Measurements from ENCODE around the gene PTPN21. TPM values are rescaled to one million over a fixed set of nuclear protein-coding genes. Genes with fewer than 3 reads are reported as not detected.

PTPN21 gene
- total and polyA plus RNA-seq, 7 donors, result 4.7 to 27.3 (median 14.8) TPM

GRCh38 chr14:88551980-88552431, 2.8 kb downstream of the PTPN21 start:
- peak overlapping the region; percentile 91 for H3K4me3 ChIP-seq
- peaks cover 0 to 33% of the 10 kb centered on the region in 2 donors for H3K36me3 ChIP-seq (ENCODE audit: insufficient read depth in 1 of 2, low read depth in 1 of 2)
- no peaks in the 10 kb centered on the region for H3K27me3 ChIP-seq (ENCODE audit: insufficient read depth in 3 of 3, low read length in 2 of 3)
- no peak for TF ChIP-seq CTCF (IDR thresholded peaks at IDR 0.05)
- ATAC-seq (peak in 3 of 4 donors; percentile 16 to 44 (median 17)), DNase-seq (peak; percentile 21 to 56)
- H3K9me3 ChIP-seq, result no peaks in the 10 kb centered on the region
- intact Hi-C loops (cut with DNase I), result loop anchor here in 1 of 2 donors (10.0 kb wide), 1 partner anchor 1403 kb away; the partner anchor contains the start of genes EFCAB11 and TDP1
- peak overlapping the region; percentile 88 for H3K27ac ChIP-seq
- H3K4me1 ChIP-seq, result peaks cover 40% of the 10 kb centered on the region
- WGBS, 3 donors, result 1 to 3% (median 2%) methylated on average over 23 of the region's 23 CpGs

GRCh38 chr14:88551094-88551870, 3.5 kb downstream of the PTPN21 start:
- H3K36me3 ChIP-seq (ENCODE audit: insufficient read depth in 1 of 2, low read depth in 1 of 2), result peaks cover 2 to 39% of the 10 kb centered on the region in 2 donors
- H3K27ac ChIP-seq, result peak overlapping the region; percentile 88
- intact Hi-C loops (cut with DNase I), result loop anchor here in 1 of 2 donors (10.0 kb wide), 1 partner anchor 1404 kb away; the partner anchor contains the start of genes EFCAB11 and TDP1
- H3K27me3 ChIP-seq (ENCODE audit: insufficient read depth in 3 of 3, low read length in 2 of 3), result no peaks in the 10 kb centered on the region
- H3K9me3 ChIP-seq, result no peaks in the 10 kb centered on the region
- peaks cover 37% of the 10 kb centered on the region for H3K4me1 ChIP-seq
- WGBS, 3 donors, result 5 to 6% (median 6%) methylated on average over 50 of the region's 50 CpGs
- DNase-seq (peak; percentile 85 to 90), ATAC-seq (peak; percentile 83 to 90 (median 87))
- TF ChIP-seq CTCF (IDR thresholded peaks at IDR 0.05), result no peak
- peak overlapping the region; percentile 91 for H3K4me3 ChIP-seq

GRCh38 chr14:88550078-88550477, 4.7 kb downstream of the PTPN21 start:
- ATAC-seq (no peak), DNase-seq (no peak)
- H3K4me3 ChIP-seq, result no peak overlapping the region
- peaks cover 2 to 51% of the 10 kb centered on the region in 2 donors for H3K36me3 ChIP-seq (ENCODE audit: insufficient read depth in 1 of 2, low read depth in 1 of 2)
- 93 to 97% (median 96%) methylated on average over 15 of the region's 15 CpGs for WGBS, 3 donors
- intact Hi-C loops (cut with DNase I), result loop anchor here in 1 of 2 donors (10.0 kb wide), 1 partner anchor 1405 kb away; the partner anchor contains the start of genes EFCAB11 and TDP1
- H3K4me1 ChIP-seq, result peaks cover 31% of the 10 kb centered on the region
- TF ChIP-seq CTCF (IDR thresholded peaks at IDR 0.05), result no peak
- H3K27ac ChIP-seq, result no peak overlapping the region
- H3K9me3 ChIP-seq, result no peaks in the 10 kb centered on the region
- H3K27me3 ChIP-seq (ENCODE audit: insufficient read depth in 3 of 3, low read length in 2 of 3), result no peaks in the 10 kb centered on the region

- Histone ChIP-seq H3K4me1 (peaks cover 26% of the 10 kb centered on the region), H3K27me3 (ENCODE audit: insufficient read depth in 3 of 3, low read length in 2 of 3) (no peaks in the 10 kb centered on the region), H3K36me3 (ENCODE audit: insufficient read depth in 1 of 2, low read depth in 1 of 2) (peaks cover 2 to 57% of the 10 kb centered on the region in 2 donors), H3K4me3 (no peak overlapping the region), H3K9me3 (no peaks in the 10 kb centered on the region), H3K27ac (no peak overlapping the region)
- no peak for DNase-seq
- ATAC-seq, result no peak
- intact Hi-C loops (cut with DNase I), result no loop called here
- TF ChIP-seq CTCF (IDR thresholded peaks at IDR 0.05), result no peak
- WGBS, 3 donors, result 86 to 92% (median 88%) methylated on average over 3 of the region's 3 CpGs
Measured at GRCh38 chr14:88547386-88547780, 7.4 kb downstream of the PTPN21 start.
